Duodenal mucosa (tissue), 2 donors: ENCODE results near the gene ICAM4.

Experiments used
- H3K27ac ChIP-seq: one replicate; pipeline ENCODE4 v1.7.0; 2013; ENCODE audit warnings: low read depth, low read length
- H3K27me3 ChIP-seq, 2 donors: one replicate each; pipeline ENCODE4 v1.7.0; 2013; ENCODE audit warnings: low read length in 2 of 2, control low read depth in 1 of 2; ENCODE audit not compliant: insufficient read depth in 2 of 2, control insufficient read depth in 1 of 2
- H3K36me3 ChIP-seq, 2 donors: one replicate each; pipeline ENCODE4 v1.7.0; 2013; ENCODE audit warnings: low read length in 2 of 2, control low read depth in 1 of 2; ENCODE audit not compliant: insufficient read depth in 2 of 2, control insufficient read depth in 1 of 2
- H3K4me1 ChIP-seq, 2 donors: one replicate each; pipeline ENCODE4 v1.7.0; 2013; ENCODE audit warnings: low read length in 2 of 2, control low read depth in 1 of 2; ENCODE audit not compliant: insufficient read depth in 2 of 2, control insufficient read depth in 1 of 2
- H3K4me3 ChIP-seq, 2 donors: one replicate each; pipeline ENCODE4 v1.7.0; 2013; ENCODE audit warnings: low read length in 2 of 2, low read depth in 1 of 2
- H3K9ac ChIP-seq, 2 donors: one replicate each; pipeline ENCODE4 v1.7.0; 2013; ENCODE audit warnings: low read length in 2 of 2, low read depth in 1 of 2
- H3K9me3 ChIP-seq, 2 donors: one replicate each; pipeline ENCODE4 v1.7.0; 2013; ENCODE audit warnings: low read length in 2 of 2, control low read depth in 1 of 2; ENCODE audit not compliant: control insufficient read depth in 1 of 2

ICAM4 gene

DNA sequence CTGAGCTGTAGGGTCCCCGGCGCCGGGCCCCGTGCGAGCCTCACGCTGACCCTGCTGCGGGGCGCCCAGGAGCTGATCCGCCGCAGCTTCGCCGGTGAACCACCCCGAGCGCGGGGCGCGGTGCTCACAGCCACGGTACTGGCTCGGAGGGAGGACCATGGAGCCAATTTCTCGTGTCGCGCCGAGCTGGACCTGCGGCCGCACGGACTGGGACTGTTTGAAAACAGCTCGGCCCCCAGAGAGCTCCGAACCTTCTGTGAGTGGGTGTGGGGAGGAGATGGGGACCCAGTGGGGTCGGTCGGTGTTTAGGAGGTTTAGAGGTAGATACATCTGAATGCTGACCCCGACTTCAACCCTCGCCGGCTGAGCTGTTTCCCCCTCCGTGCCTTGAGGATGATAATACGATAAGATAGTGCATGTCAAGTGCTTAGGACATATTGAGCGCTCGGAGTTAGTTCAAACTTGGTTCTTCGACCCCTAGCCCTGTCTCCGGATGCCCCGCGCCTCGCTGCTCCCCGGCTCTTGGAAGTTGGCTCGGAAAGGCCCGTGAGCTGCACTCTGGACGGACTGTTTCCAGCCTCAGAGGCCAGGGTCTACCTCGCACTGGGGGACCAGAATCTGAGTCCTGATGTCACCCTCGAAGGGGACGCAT lies 4.9 kb downstream of the ICAM4 start:
- peak overlapping the region; percentile 48 to 68 for H3K4me3 ChIP-seq
- peaks cover 79 to 80% of the 10 kb centered on the region in 2 donors for H3K27me3 ChIP-seq
- peaks cover 34 to 77% of the 10 kb centered on the region in 2 donors for H3K4me1 ChIP-seq
- H3K36me3 ChIP-seq: no peaks in the 10 kb centered on the region
- H3K9ac ChIP-seq: no peak overlapping the region
- no peaks in the 10 kb centered on the region for H3K9me3 ChIP-seq
- H3K27ac ChIP-seq: peak overlapping the region; percentile 25

DNA sequence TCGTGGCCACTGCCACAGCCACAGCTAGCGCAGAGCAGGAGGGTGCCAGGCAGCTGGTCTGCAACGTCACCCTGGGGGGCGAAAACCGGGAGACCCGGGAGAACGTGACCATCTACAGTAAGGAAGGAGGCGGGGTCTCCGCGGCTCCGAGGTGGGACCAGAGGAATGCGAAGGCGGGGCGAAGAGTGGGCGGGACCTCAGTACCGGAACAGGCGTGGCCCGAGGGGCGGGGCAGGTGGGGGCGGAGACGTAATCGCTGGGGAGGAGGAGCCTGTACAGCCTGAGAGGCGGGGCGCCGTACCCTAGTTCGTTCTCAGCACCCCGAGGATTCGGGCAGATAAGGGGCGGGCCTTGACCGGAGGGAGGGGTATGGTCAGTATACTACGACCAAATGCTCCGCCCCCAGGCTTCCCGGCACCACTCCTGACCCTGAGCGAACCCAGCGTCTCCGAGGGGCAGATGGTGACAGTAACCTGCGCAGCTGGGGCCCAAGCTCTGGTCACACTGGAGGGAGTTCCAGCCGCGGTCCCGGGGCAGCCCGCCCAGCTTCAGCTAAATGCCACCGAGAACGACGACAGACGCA lies 5.5 kb downstream of the ICAM4 start:
- Histone ChIP-seq H3K27me3 (peaks cover 75 to 77% of the 10 kb centered on the region in 2 donors), H3K9ac (peak overlapping the region in 1 of 2 donors; percentile 43), H3K9me3 (no peaks in the 10 kb centered on the region), H3K4me3 (peak overlapping the region; percentile 48 to 68), H3K27ac (peak overlapping the region; percentile 25), H3K4me1 (peaks cover 32 to 71% of the 10 kb centered on the region in 2 donors), H3K36me3 (no peaks in the 10 kb centered on the region)

- Histone ChIP-seq H3K9ac (peak overlapping the region in 1 of 2 donors; percentile 43), H3K4me3 (peak overlapping the region; percentile 48 to 68), H3K9me3 (no peaks in the 10 kb centered on the region), H3K36me3 (no peaks in the 10 kb centered on the region), H3K27ac (no peak overlapping the region), H3K27me3 (peaks cover 68 to 70% of the 10 kb centered on the region in 2 donors), H3K4me1 (peaks cover 27 to 64% of the 10 kb centered on the region in 2 donors)
These were observed 6.3 kb downstream of the ICAM4 start for GRCh38 chr19:10292789-10293636.

- H3K9ac ChIP-seq: no peak overlapping the region
- H3K27me3 ChIP-seq: peaks cover 62 to 68% of the 10 kb centered on the region in 2 donors
These were observed 7.0 kb downstream of the ICAM4 start for GRCh38 chr19:10293637-10294367.

GRCh38 chr19:10294368-10294697 lies 7.6 kb downstream of the ICAM4 start:
- Histone ChIP-seq H3K27ac (no peak overlapping the region), H3K27me3 (peaks cover 57 to 62% of the 10 kb centered on the region in 2 donors), H3K36me3 (no peaks in the 10 kb centered on the region), H3K4me3 (no peak overlapping the region), H3K9me3 (no peaks in the 10 kb centered on the region), H3K9ac (no peak overlapping the region), H3K4me1 (peaks cover 27 to 52% of the 10 kb centered on the region in 2 donors)

More at GRCh38 chr19:10293637-10294367, 7.0 kb downstream of the ICAM4 start:
- no peak overlapping the region for H3K4me3 ChIP-seq
- no peaks in the 10 kb centered on the region for H3K36me3 ChIP-seq
- peaks cover 27 to 58% of the 10 kb centered on the region in 2 donors for H3K4me1 ChIP-seq
- no peak overlapping the region for H3K27ac ChIP-seq
- H3K9me3 ChIP-seq: no peaks in the 10 kb centered on the region

DNA sequence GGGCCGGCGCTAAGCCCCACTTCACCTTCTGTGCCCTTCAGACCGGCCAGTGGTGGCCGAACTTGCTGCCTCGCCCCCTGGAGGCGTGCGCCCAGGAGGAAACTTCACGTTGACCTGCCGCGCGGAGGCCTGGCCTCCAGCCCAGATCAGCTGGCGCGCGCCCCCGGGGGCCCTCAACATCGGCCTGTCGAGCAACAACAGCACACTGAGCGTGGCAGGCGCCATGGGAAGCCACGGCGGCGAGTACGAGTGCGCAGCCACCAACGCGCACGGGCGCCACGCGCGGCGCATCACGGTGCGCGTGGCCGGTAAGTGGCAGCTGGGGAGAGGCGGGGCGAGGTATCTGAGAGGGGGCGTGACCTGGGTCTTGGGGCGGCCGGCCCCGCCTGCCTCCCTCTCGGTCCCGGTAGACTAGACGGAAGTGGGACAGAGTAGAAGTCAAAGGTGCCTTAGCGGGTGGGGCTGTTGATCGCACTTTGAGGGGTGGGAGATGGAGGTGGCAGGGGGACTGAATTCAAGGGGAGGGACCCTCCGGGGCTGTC lies 8.6 kb downstream of the ICAM4 start:
- peak overlapping the region; percentile 63 to 66 for H3K4me3 ChIP-seq
- peaks cover 27 to 43% of the 10 kb centered on the region in 2 donors for H3K4me1 ChIP-seq
- H3K9me3 ChIP-seq: no peaks in the 10 kb centered on the region
- no peak overlapping the region for H3K27ac ChIP-seq
- no peak overlapping the region for H3K9ac ChIP-seq
- peaks cover 49 to 56% of the 10 kb centered on the region in 2 donors for H3K27me3 ChIP-seq
- no peaks in the 10 kb centered on the region for H3K36me3 ChIP-seq

DNA sequence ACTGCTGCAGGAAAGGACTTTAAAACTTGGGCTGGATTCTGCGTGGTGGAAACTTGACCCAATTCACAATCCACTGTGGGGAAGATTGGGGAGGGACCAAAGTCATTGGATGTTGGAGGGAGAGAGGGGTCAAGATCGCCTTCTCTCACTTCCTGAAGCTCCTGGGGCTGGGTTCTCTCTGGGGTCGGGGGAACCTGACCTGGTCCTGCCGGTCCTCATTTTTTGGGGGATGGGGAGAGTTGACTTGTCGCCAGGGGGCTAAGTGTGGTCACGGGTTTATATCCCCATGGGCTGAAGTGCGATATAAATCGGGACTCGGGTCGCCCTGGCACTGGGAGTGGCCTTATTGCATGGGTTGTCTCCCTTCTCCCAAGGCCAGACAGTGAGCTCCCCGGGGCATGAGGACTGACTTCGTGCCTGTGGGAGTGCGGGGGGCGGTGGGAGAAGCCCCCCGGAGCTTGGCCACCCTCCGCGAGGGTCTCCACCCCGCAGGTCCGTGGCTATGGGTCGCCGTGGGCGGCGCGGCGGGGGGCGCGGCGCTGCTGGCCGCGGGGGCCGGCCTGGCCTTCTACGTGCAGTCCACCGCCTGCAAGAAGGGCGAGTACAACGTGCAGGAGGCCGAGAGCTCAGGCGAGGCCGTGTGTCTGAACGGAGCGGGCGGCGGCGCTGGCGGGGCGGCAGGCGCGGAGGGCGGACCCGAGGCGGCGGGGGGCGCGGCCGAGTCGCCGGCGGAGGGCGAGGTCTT lies 9.3 kb downstream of the ICAM4 start:
- H3K27me3 ChIP-seq: peaks cover 42 to 50% of the 10 kb centered on the region in 2 donors
- no peak overlapping the region for H3K27ac ChIP-seq
- H3K36me3 ChIP-seq: no peaks in the 10 kb centered on the region
- no peaks in the 10 kb centered on the region for H3K9me3 ChIP-seq
- peaks cover 27 to 36% of the 10 kb centered on the region in 2 donors for H3K4me1 ChIP-seq
- H3K9ac ChIP-seq: no peak overlapping the region
- peak overlapping the region; percentile 63 to 66 for H3K4me3 ChIP-seq

DNA sequence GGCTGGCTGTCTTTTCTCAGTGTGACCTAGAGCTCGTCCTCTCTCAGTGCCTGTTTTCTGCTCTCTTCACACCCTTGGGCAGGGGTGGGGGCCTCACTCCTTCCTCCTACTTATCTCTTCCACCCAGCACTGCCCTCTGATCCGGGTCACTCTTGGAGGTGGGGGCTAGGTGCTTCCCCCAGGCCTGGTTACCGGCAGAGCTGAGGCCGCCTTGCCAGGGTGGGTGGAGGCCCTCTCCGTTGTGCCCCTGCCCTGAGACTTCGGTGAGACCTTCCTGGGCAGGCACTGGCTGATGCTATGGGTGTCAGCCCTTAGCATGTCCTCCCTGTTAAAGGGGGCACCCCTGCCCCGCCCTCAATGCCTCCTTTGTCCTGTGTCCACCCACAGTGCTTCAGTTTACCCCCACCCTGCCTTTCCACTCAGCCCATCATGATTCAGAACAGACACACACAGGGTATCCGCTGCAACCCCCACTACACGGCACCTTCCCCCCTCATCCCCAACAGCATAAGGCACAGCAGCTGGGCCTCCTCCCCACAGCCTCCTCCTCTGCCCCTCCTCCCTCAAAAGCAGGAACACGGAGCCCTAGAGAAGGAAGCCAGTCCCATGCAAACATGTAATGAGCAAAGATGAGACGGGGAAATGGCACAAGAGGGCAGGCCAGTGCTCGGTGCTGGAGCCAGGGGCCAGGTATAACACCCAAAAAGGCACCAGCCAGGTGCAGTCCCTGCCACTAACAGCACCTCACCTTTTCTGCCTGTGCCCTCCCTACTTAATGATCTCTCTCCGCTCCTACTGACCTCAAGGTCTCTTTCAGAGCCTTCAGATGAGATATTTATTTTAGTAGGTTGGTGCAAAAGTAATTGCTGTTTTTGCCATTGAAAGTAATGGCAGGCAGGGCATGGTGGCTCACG lies 13.0 kb downstream of the ICAM4 start:
- no peaks in the 10 kb centered on the region for H3K36me3 ChIP-seq
- peaks cover 7 to 14% of the 10 kb centered on the region in 2 donors for H3K27me3 ChIP-seq
- no peak overlapping the region for H3K9ac ChIP-seq

More for the DNA sequence above, 13.0 kb downstream of the ICAM4 start:
- Histone ChIP-seq H3K27ac (no peak overlapping the region), H3K4me3 (no peak overlapping the region), H3K9me3 (no peaks in the 10 kb centered on the region), H3K4me1 (peaks cover 12% of the 10 kb centered on the region in 2 donors)
